Stimulated activated CD4-positive, alpha-beta T cell treated with anti-CD3 and anti-CD28 coated beads, Interleukin-15, amount 100 ng/mL, for 48 hours (primary cell): ENCODE results near the gene MACROD2.

Experiments used
- DNase-seq, 2 donors: peaks; one replicate each; pipeline ENCODE4 v3.0.0-alpha.2; 2020; ENCODE audit warnings: low read depth in 2 of 2

The MACROD2 gene

DNA sequence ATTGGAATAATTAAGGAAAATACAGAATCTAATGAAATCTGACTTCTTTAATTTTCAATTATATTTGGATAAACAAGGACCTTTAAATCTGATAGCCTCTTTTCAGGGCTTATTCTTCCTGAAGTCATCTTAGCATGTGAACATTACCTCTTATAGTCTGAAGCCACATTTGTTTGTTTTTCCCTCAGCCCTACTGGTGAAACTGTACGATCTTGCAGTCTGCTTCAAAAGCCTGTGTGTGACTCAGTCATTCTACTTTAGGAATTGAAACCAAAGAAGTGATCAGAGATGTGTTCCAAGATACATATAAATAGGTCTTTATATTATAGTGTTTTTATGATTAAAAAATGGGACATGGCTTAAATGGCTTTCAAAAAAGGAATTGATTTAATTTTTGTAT is 67.5 kb downstream of the MACROD2 start:
- no peak for DNase-seq

- no peak for DNase-seq
Measured at GRCh38 chr20:14064333-14064732, 69.0 kb downstream of the MACROD2 start.

DNA sequence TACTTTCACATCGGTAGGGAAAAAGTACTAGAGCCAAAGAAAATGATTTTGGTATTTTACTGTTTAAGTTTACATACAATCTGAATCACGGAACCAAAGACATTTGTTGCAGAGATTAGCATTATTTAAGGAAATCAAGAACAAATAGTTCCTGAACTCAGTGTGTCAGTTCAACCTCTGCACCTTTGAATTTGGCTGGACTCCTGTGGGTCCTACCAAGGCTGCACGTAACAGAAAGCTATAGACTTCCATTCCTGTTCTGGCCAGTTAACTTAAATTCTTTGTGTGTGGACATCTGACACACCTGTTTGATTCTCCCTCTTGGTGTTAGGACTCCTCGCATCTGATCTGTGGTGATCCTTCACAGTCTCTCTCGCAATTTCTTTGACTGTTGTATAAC is 69.6 kb downstream of the MACROD2 start:
- DNase-seq = no peak

- DNase-seq = no peak
Measured at GRCh38 chr20:14065774-14066173, 70.5 kb downstream of the MACROD2 start.

GRCh38 chr20:14067603-14068002 is 72.3 kb downstream of the MACROD2 start:
- no peak for DNase-seq

- no peak for DNase-seq
Measured at GRCh38 chr20:14069796-14070195, 74.5 kb downstream of the MACROD2 start.

DNA sequence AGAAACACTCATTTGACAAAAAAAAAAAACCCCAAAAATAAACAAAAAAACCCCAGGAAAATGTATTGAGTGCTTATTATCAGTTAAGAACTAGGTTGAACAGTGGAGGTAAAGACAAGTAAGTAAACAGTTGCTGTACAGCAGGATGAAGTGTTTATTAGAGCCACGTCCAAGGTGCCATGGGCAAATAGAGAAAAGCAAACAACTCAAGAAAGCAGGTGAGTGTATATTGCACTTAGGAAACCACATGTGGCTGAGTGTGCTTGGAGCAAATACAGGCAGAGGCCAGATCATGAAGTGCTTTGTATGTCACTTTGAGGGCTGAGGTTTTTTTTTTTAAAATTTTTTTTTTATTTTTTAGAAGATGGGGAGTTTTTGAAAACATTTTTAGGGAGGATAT is 98.3 kb downstream of the MACROD2 start:
- no peak for DNase-seq

DNA sequence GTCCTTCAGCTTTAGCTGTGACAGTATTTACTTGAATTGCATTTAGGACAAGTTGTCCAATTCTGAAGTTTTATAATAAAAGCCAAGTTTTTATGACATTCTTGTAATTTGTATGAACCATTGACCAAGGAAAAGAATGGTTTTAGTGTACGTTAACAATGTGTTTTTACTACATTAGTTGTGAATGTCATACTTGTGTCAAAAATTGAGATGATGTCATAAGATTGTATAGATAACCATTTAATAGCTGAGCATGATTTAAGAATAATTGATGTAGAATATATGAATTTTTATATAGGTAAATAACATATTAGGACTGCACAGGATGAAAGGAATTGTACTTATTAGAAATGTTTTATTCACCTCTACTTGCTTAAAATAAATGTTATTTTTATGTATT is 102.9 kb downstream of the MACROD2 start:
- no peak for DNase-seq

DNA sequence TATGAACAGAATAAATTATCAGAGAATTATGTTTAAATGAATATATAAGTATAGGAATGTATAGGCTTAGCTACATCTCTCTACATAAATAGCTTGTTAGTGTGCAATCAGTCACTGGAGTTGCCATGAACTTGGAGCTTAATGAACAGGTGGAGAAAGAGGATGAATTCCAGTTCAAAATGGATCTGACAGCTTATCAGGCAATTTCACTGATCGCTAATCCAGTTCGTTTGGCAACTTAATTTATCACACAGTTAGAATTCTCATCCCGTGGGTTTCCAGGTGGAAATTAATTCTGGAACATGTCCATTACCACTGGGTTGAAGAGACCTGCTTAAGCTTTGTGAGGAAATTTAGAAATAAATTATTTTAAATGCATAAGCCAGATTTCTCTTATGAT is 118.1 kb downstream of the MACROD2 start:
- no peak for DNase-seq

DNA sequence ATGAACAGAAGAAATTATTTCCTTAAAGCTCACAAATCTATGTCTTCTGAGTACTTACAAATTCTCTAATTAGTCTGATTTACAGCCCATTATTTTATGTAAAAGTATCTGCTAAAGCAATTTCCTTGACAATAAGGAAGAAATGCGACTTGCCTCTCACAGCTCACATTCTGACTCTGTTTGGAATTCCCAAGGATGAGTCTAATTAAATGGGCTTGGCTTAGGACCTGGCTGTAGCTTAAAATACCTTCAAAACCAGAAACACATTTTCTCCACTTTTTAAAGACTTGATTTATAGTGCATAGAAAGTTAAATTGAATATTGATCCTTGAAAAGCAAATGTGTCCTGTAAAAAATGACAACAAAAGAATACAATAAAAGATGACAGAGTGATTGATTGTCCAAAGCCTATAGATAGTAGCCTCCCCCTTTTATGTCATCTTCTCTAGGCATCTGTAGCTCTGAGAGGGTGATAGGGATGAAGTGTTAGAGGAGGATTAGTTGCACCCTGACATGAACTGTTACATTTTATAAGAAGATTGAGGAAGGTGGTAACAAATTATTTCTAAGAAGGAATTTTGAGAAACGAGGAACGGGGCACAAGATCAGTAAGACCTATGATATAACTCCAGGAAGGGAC is 118.9 kb downstream of the MACROD2 start:
- no peak for DNase-seq

DNA sequence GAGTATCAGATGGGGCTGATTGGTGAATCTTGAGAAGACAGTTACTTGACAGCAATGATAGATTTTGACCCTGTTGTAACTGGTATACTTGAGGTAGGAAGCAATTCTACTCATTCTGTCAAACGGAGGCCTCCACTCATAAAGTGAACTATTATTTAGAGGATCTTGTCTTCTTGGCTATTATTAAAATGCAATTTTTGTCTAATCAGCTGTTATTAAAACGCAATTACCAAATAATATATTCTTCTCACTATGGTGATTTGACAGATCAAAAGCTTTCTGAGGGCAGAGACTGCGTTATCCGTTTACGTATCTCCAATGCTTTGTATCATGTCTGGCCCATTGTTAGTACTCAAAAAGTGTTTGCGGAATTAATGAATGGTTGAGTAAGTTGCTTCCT is 120.7 kb downstream of the MACROD2 start:
- DNase-seq = no peak

DNA sequence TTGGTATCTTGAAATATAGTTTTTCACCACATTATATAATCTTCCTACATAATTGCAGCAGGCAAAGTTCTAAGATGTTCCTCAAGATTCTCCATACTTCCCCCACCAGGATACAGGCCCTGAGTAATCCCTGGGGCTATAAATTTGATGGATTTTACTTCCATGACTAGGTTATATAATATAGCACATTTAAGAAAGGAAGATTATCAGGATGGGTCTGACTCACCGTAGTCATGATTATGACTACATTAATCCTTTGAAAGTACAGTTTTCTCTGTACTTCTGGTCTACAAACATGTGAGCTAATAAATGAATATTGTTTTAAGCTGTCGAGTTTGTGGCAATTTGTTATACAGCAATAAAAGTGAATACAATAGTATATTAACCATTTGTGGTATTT is 122.5 kb downstream of the MACROD2 start:
- no peak for DNase-seq

- DNase-seq = no peak
Measured at GRCh38 chr20:14126856-14127255, 131.5 kb downstream of the MACROD2 start.

GRCh38 chr20:14127514-14128223 is 132.4 kb downstream of the MACROD2 start:
- no peak for DNase-seq

DNA sequence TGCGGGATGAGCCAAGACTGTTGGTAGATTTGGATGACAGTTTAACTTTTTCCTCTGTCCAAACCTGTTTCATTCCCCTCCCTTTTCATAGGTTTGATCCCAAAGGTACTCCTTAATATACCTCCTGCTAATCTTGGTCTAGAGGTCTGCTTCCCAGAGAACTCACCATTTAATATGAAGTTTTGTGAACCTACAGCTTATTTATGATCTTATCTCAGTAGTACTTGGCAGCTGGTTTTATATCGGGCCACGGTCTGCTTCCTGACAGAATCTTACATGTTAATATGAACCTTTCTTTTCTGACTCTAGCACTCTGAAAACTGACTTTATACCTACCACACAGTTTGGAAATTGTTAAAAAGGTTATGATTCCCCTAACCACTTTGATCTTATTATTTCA is 138.7 kb downstream of the MACROD2 start:
- no peak for DNase-seq

- no peak for DNase-seq
Measured at GRCh38 chr20:14142171-14142570, 146.9 kb downstream of the MACROD2 start.

DNA sequence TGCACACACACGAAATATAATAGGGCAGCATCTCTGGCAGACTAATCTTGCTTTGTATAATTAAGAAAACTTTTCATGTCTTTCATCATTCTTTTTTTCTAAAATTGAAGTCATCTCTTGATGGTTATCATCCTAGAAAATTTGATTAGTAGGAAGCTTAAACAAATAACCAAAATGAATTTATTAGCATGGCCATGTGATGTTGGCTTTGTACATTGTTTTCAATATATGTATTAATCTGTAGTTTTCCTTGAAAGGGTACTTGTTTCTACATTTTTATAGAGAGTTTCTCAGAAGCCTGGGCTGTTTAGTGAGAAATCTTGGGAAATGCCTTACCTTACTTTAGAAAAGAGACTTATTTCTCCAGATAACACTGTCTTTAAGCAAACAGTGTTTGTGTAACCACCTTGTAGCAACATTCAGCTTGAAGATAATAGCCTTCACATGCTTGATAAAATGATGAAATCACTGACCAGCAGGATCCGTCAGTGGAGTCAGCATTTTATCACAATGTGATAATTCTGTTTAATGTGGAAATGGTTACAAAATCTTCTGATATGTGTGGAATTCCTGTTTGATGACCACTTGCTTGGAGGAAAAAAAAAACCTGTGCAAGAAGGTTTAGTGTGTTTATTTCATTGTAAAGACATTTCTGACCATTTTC is 147.8 kb downstream of the MACROD2 start:
- DNase-seq = no peak

GRCh38 chr20:14148042-14148441 is 152.7 kb downstream of the MACROD2 start:
- DNase-seq = no peak

DNA sequence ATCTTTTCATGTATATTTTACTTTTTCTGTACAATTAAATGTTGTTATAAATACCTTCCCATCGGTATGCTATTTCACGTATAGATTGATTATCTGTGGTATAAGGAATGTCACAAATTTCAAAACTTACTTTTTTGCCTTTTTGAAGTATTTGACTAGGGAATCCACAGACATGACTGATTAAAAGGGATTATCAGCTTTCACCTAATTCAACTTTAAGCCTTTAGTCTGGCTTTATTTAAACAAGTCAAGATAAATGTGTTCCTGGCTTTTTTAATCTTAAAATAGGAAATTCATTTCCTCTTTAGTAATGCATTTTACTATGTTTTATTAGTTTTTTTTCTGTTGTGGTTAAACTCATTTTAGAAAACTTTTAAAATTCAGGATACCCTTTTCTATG is 160.0 kb downstream of the MACROD2 start:
- no peak for DNase-seq

DNA sequence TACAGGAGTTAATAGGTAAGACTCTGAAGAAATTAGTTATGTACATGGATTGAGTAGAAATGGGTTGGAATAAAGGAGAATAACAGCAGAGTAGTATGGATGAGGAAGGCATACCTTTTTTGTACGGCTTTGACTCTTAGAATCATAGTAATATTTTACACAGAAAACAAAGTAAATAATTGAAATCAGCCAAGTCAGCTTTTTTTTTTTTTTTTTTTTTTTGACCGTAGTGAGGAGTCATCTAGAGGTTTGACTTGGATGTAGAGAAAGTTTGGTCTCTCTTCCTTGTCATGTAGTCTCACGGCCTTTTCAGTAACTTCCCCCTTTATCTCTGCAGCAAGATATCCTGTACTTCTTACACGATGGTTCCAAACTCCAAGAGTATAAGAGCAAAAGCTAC is 183.2 kb downstream of the MACROD2 start:
- no peak for DNase-seq

- no peak for DNase-seq
Measured at GRCh38 chr20:14178952-14179351, 183.6 kb downstream of the MACROD2 start.

GRCh38 chr20:14189794-14190402 is 194.6 kb downstream of the MACROD2 start:
- DNase-seq = no peak

- DNase-seq = no peak
Measured at GRCh38 chr20:14191559-14191958, 196.2 kb downstream of the MACROD2 start.
